Endothelial cell (in vitro differentiated cells): ENCODE data around the gene KRT12. TPM values are rescaled to one million over a fixed set of nuclear protein-coding genes. Genes with fewer than 3 reads are reported as not detected.
"Not testable (repeated sequence)": the region's sequence is repeated elsewhere in the genome, so short reads cannot be mapped to it uniquely, and the experiment has no call there.

Experiments used
- DNase-seq: peaks from one replicate; pipeline ENCODE4 v3.0.0; 2021; ENCODE audit warnings: low spot score
- H3K27ac Mint-ChIP-seq: one replicate; pipeline ENCODE4 v1.8.0; 2021; ENCODE audit warnings: mixed read lengths, inconsistent platforms; ENCODE audit not compliant: unreplicated experiment
- H3K27me3 Mint-ChIP-seq: one replicate; pipeline ENCODE4 v1.8.0; 2021; ENCODE audit warnings: mild to moderate bottlenecking, moderate library complexity, mixed read lengths, inconsistent platforms; ENCODE audit not compliant: unreplicated experiment
- H3K36me3 Mint-ChIP-seq: one replicate; pipeline ENCODE4 v1.8.0; 2021; ENCODE audit warnings: mild to moderate bottlenecking, low read depth, mixed read lengths, inconsistent platforms; ENCODE audit not compliant: unreplicated experiment
- H3K4me1 Mint-ChIP-seq: one replicate; pipeline ENCODE4 v1.8.0; 2021; ENCODE audit warnings: mild to moderate bottlenecking, mixed read lengths, inconsistent platforms; ENCODE audit not compliant: unreplicated experiment
- H3K4me3 Mint-ChIP-seq: one replicate; pipeline ENCODE4 v1.8.0; 2021; ENCODE audit warnings: mild to moderate bottlenecking, mixed read lengths, inconsistent platforms; ENCODE audit not compliant: unreplicated experiment
- H3K9me3 Mint-ChIP-seq: one replicate; pipeline ENCODE4 v1.8.0; 2021; ENCODE audit warnings: mixed read lengths, inconsistent platforms; ENCODE audit not compliant: unreplicated experiment
- CTCF ChIP-seq: fragments of 200-600 bp; sonication (generic); IDR thresholded peaks from one replicate; pipeline ENCODE4 v1.5.0; 2021; ENCODE audit warnings: antibody characterized with exemption; ENCODE audit not compliant: unreplicated experiment
- total RNA-seq: library from RNA; stranded (reverse); fragmentation: NEBNext Ultra II Directional; extraction: Animal tissue kit (Norgen Biotek cat#: 25700); gene quantifications from one replicate; pipeline ENCODE4 v1.2.1, GENCODE V29; 2021; ENCODE audit not compliant: unreplicated experiment

Gene KRT12
- total RNA-seq, 1 donor from 2014 or later = not detected

DNA sequence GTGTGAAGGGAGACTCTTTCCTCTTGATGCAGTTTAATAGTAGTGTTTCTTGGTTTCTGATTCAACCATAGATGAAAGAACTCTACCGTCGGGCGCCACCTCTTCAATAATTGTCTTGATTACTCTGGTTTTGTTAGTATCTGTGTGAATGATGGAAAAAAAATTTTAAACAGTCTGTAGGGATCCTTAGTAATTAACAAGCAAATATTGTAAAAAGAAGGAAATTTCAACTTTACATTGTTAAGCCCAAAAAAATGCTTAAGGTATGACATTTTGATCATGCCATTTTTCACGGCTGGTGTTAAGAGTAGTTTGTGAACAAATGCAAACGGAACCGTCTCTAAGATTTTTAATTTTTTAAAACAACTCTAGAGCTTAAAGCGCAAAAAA is 48.7 kb downstream of the KRT12 start:
- Mint-ChIP-seq H3K4me1 (peaks cover 30% of the 10 kb centered on the region), H3K9me3 (no peaks in the 10 kb centered on the region), H3K27ac (peak overlapping the region; percentile 98), H3K4me3 (peak overlapping the region; percentile 98), H3K27me3 (no peaks in the 10 kb centered on the region), H3K36me3 (peaks cover 17% of the 10 kb centered on the region)
- no peak for TF ChIP-seq CTCF
- DNase-seq = no peak

DNA sequence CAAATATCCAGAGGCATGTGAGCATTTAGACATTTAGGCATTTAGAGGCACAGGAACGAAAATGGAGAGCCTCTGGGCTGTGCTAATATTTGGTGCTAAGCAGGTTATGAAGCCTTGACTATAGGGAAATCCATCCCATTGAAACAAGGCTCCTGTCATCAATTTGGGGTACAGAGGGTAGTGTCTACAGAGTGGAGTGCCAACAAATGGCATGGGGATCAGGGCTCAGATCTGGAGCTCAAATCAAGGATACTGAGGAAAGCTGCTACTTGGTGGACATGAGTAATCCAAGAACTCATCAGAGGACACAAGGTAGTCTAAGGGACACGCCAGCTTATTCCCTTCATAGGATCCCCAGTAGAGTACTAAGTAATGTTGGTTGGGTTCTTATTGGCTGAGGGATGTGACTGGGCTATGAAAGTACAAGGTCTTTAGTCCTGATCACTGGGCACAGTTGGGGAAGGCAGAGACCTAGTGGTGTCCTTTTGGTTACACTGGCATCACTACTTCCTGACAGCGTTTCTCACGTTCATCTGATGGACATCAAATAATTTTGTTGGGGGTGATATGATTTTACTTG is 49.8 kb downstream of the KRT12 start:
- H3K27me3 Mint-ChIP-seq = no peaks in the 10 kb centered on the region
- H3K36me3 Mint-ChIP-seq = peaks cover 14% of the 10 kb centered on the region
- H3K27ac Mint-ChIP-seq = peak overlapping the region; percentile 85
- no peak for TF ChIP-seq CTCF
- DNase-seq = no peak
- peaks cover 30% of the 10 kb centered on the region for H3K4me1 Mint-ChIP-seq
- no peaks in the 10 kb centered on the region for H3K9me3 Mint-ChIP-seq
- H3K4me3 Mint-ChIP-seq = peak overlapping the region; percentile 84

DNA sequence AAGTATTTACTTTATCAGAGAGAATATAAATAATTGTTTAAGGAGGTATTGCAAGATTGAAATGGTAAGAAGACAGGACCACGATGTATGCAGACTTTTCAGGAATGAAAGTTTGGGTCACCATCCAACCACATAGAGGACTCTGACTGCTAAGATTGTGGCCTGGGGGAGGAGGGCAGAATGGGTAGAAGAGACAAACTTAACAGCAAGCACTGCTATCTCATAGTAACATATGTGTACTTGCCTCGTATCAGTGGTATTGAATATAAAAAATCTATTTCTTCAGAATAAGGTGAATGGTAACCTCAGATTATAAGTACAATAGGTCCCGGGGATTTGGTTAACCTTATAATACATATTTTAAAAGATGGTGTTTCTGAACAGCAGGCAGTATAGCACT is 50.5 kb downstream of the KRT12 start:
- no peak for TF ChIP-seq CTCF
- H3K36me3 Mint-ChIP-seq = peaks cover 12% of the 10 kb centered on the region
- no peak for DNase-seq
- no peaks in the 10 kb centered on the region for H3K9me3 Mint-ChIP-seq
- no peaks in the 10 kb centered on the region for H3K27me3 Mint-ChIP-seq
- H3K27ac Mint-ChIP-seq = no peak overlapping the region
- H3K4me1 Mint-ChIP-seq = peaks cover 30% of the 10 kb centered on the region
- peak overlapping the region; percentile 84 for H3K4me3 Mint-ChIP-seq

DNA sequence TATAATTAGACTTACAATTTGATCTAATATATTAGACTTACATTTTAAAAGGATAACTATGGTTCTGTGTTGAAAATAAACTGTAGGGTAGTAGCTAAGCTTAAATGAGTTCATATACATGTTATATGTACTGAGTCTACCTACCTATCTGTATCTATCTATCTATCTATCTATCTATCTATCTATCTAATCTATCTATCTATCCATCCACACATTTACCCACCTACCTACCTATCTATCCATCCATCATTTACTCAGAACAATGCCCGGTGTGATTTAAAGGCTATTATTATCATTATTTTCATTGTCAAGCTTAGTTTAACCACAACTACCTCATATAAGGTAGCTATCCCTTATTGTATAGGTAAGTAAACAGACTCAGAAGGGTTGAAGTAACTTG is 51.6 kb downstream of the KRT12 start:
- no peak overlapping the region for H3K4me3 Mint-ChIP-seq
- H3K9me3 Mint-ChIP-seq = no peaks in the 10 kb centered on the region
- no peak for DNase-seq
- peaks cover 23% of the 10 kb centered on the region for H3K4me1 Mint-ChIP-seq
- no peak overlapping the region for H3K27ac Mint-ChIP-seq
- TF ChIP-seq CTCF = no peak
- peaks cover 12% of the 10 kb centered on the region for H3K36me3 Mint-ChIP-seq
- no peaks in the 10 kb centered on the region for H3K27me3 Mint-ChIP-seq

GRCh38 chr17:40814657-40815056 is 52.4 kb downstream of the KRT12 start:
- H3K4me3 Mint-ChIP-seq, DNase-seq, H3K27me3 Mint-ChIP-seq, H3K9me3 Mint-ChIP-seq, H3K27ac Mint-ChIP-seq: not testable (repeated sequence)
- H3K4me1 Mint-ChIP-seq = peaks cover 16% of the 10 kb centered on the region
- peaks cover 12% of the 10 kb centered on the region for H3K36me3 Mint-ChIP-seq

DNA sequence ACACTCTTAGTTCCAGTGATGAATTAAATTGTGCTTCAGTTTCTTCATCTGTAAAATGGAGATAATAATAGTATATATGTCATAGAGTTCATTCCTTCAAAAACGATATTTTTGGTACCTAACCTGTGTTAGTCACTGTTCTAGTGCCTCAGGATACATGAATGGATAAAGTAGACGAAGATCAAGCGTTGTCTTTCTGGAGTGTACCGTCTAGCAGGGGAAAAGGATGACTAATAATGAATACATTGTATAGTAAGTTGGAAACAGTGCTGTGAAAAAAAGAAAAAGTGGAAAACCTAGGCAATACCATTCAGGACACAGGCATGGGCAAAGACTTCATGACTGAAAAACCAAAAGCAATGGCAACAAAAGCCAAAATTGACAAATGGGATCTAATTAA is 53.2 kb downstream of the KRT12 start:
- Mint-ChIP-seq H3K9me3 (no peaks in the 10 kb centered on the region), H3K4me1 (peaks cover 13% of the 10 kb centered on the region), H3K27me3 (no peaks in the 10 kb centered on the region), H3K36me3 (peaks cover 12% of the 10 kb centered on the region), H3K4me3 (no peak overlapping the region), H3K27ac (no peak overlapping the region)
- no peak for DNase-seq
- no peak for TF ChIP-seq CTCF
